Karpas-422 (cell line): ENCODE results near the gene PARVB. TPM values are rescaled to one million over a fixed set of nuclear protein-coding genes. Genes with fewer than 3 reads are reported as not detected.

Experiments
- DNase-seq: peaks from one replicate; pipeline ENCODE4 v3.0.0-alpha.2; 2015
- H2AFZ ChIP-seq: fragments of 200-600 bp; sonication (generic); 2 replicates; pipeline ENCODE4 v1.6.1; 2014; ENCODE audit warnings: antibody characterized with exemption, low read length, mixed read lengths
- H3K27ac ChIP-seq: fragments of 200-600 bp; sonication (generic); 2 replicates; pipeline ENCODE4 v1.5.1; 2014; ENCODE audit warnings: mild to moderate bottlenecking, low read length, moderate library complexity
- H3K27me3 ChIP-seq: fragments of 200-600 bp; sonication (generic); 2 replicates; pipeline ENCODE4 v1.6.1; 2014; ENCODE audit warnings: low read length, mixed read lengths
- H3K36me3 ChIP-seq: fragments of 200-600 bp; sonication (generic); 2 replicates; pipeline ENCODE4 v1.6.1; 2014; ENCODE audit warnings: low read length, mixed read lengths; ENCODE audit not compliant: insufficient read depth
- H3K4me1 ChIP-seq: fragments of 200-600 bp; sonication (generic); 2 replicates; pipeline ENCODE4 v1.6.1; 2014; ENCODE audit warnings: mild to moderate bottlenecking, low read length, mixed read lengths
- H3K4me2 ChIP-seq: fragments of 200-600 bp; sonication (generic); 2 replicates; pipeline ENCODE4 v1.6.1; 2014; ENCODE audit warnings: low read length, low read depth, mild to moderate bottlenecking; ENCODE audit not compliant: poor library complexity, severe bottlenecking
- H3K4me3 ChIP-seq: fragments of 200-600 bp; sonication (generic); 2 replicates; pipeline ENCODE4 v1.5.1; 2014; ENCODE audit warnings: mild to moderate bottlenecking, antibody characterized with exemption, low read length, mixed read lengths
- H3K79me2 ChIP-seq: fragments of 200-600 bp; sonication (generic); 2 replicates; pipeline ENCODE4 v1.6.1; 2014; ENCODE audit warnings: mild to moderate bottlenecking, low read length, mixed read lengths
- H3K9ac ChIP-seq: fragments of 200-600 bp; sonication (generic); 2 replicates; pipeline ENCODE4 v1.6.0; 2014; ENCODE audit warnings: low read length
- H3K9me2 ChIP-seq: fragments of 200-600 bp; sonication (generic), shearing (Covaris generic); replicated peaks from 2 replicates; pipeline ENCODE4 v1.6.0; 2014; ENCODE audit warnings: mild to moderate bottlenecking, low read length, moderate library complexity; ENCODE audit not compliant: insufficient read depth
- H3K9me3 ChIP-seq: fragments of 300-700, 200-600 bp; sonication (generic); 2 replicates; pipeline ENCODE4 v1.6.1; 2014; ENCODE audit warnings: low read length, mixed read lengths
- H4K20me1 ChIP-seq: fragments of 200-600 bp; sonication (generic); 2 replicates; pipeline ENCODE4 v1.6.1; 2014; ENCODE audit warnings: mild to moderate bottlenecking, antibody characterized with exemption, low read length, low read depth; ENCODE audit not compliant: insufficient read depth
- total RNA-seq: library from RNA; depleted of rRNA; stranded (reverse); fragments of >200 nt; shearing (Covaris generic); gene quantifications from 2 replicates; pipeline ENCODE4 v1.2.3, GENCODE V29; 2014; ENCODE audit warnings: low replicate concordance

The PARVB gene
- total RNA-seq, 1 experiment from 2014 or later, result 24.9 TPM

GRCh38 chr22:44130076-44130711 lies 106.1 kb downstream of the PARVB start:
- Histone ChIP-seq H3K4me3 (no peak overlapping the region), H3K9me3 (peaks cover 10% of the 10 kb centered on the region; the same call in 1 of the 2 replicates), H3K9me2 (no peaks in the 10 kb centered on the region), H3K27ac (no peak overlapping the region), H3K4me1 (no peaks in the 10 kb centered on the region), H4K20me1 (no peaks in the 10 kb centered on the region), H3K36me3 (no peaks in the 10 kb centered on the region), H2AFZ (no peak overlapping the region), H3K4me2 (no peak overlapping the region), H3K9ac (no peak overlapping the region), H3K79me2 (no peaks in the 10 kb centered on the region), H3K27me3 (peaks cover 3% of the 10 kb centered on the region; the same call in 1 of the 2 replicates)
- no peak for DNase-seq

- peaks cover 7% of the 10 kb centered on the region; the same call in 1 of the 2 replicates for H3K9me3 ChIP-seq
- no peak overlapping the region for H2AFZ ChIP-seq
- no peak for DNase-seq
- no peak overlapping the region for H3K9ac ChIP-seq
- H3K27ac ChIP-seq, result no peak overlapping the region
- no peak overlapping the region for H3K4me3 ChIP-seq
- H3K79me2 ChIP-seq, result no peaks in the 10 kb centered on the region
- no peaks in the 10 kb centered on the region for H4K20me1 ChIP-seq
- H3K9me2 ChIP-seq, result no peaks in the 10 kb centered on the region
- peaks cover 3% of the 10 kb centered on the region; the same call in 1 of the 2 replicates for H3K27me3 ChIP-seq
- no peaks in the 10 kb centered on the region for H3K4me1 ChIP-seq
- H3K4me2 ChIP-seq, result no peak overlapping the region
- H3K36me3 ChIP-seq, result no peaks in the 10 kb centered on the region
Observed at GRCh38 chr22:44131412-44131811, 107.3 kb downstream of the PARVB start.

- H4K20me1 ChIP-seq, result no peaks in the 10 kb centered on the region
- no peaks in the 10 kb centered on the region for H3K9me2 ChIP-seq
- no peak overlapping the region for H3K4me2 ChIP-seq
- peaks cover 7% of the 10 kb centered on the region for H3K9me3 ChIP-seq
- no peak overlapping the region for H3K27ac ChIP-seq
- H3K9ac ChIP-seq, result no peak overlapping the region
- no peak overlapping the region for H3K4me3 ChIP-seq
- H3K36me3 ChIP-seq, result no peaks in the 10 kb centered on the region; the same call in 1 of the 2 replicates
- no peaks in the 10 kb centered on the region for H3K4me1 ChIP-seq
- DNase-seq, result no peak
- H3K79me2 ChIP-seq, result no peaks in the 10 kb centered on the region
- no peaks in the 10 kb centered on the region for H3K27me3 ChIP-seq
- H2AFZ ChIP-seq, result no peak overlapping the region
Observed at GRCh38 chr22:44131989-44132685, 108.0 kb downstream of the PARVB start.

GRCh38 chr22:44132724-44133123 lies 108.6 kb downstream of the PARVB start:
- no peak for DNase-seq
- no peaks in the 10 kb centered on the region; the same call in 1 of the 2 replicates for H3K36me3 ChIP-seq

GRCh38 chr22:44133161-44133560 lies 109.1 kb downstream of the PARVB start:
- Histone ChIP-seq H3K4me1 (no peaks in the 10 kb centered on the region), H3K4me2 (no peak overlapping the region), H2AFZ (no peak overlapping the region), H4K20me1 (no peaks in the 10 kb centered on the region), H3K9ac (no peak overlapping the region), H3K27ac (no peak overlapping the region), H3K27me3 (no peaks in the 10 kb centered on the region), H3K36me3 (no peaks in the 10 kb centered on the region; the same call in 1 of the 2 replicates), H3K4me3 (no peak overlapping the region), H3K79me2 (no peaks in the 10 kb centered on the region), H3K9me3 (peaks cover 18% of the 10 kb centered on the region), H3K9me2 (no peaks in the 10 kb centered on the region)
- DNase-seq, result no peak

More at GRCh38 chr22:44132724-44133123, 108.6 kb downstream of the PARVB start:
- no peak overlapping the region for H3K9ac ChIP-seq
- no peaks in the 10 kb centered on the region for H3K27me3 ChIP-seq
- H3K27ac ChIP-seq, result no peak overlapping the region
- H3K4me1 ChIP-seq, result no peaks in the 10 kb centered on the region
- no peak overlapping the region for H3K4me3 ChIP-seq
- H4K20me1 ChIP-seq, result no peaks in the 10 kb centered on the region
- no peak overlapping the region for H2AFZ ChIP-seq
- H3K79me2 ChIP-seq, result no peaks in the 10 kb centered on the region
- no peak overlapping the region for H3K4me2 ChIP-seq
- peaks cover 13% of the 10 kb centered on the region for H3K9me3 ChIP-seq
- H3K9me2 ChIP-seq, result no peaks in the 10 kb centered on the region

GRCh38 chr22:44133901-44134571 lies 109.9 kb downstream of the PARVB start:
- Histone ChIP-seq H3K4me1 (no peaks in the 10 kb centered on the region), H3K27ac (no peak overlapping the region), H3K79me2 (no peaks in the 10 kb centered on the region), H2AFZ (no peak overlapping the region), H3K9me2 (no peaks in the 10 kb centered on the region), H3K9me3 (peaks cover 18% of the 10 kb centered on the region), H3K27me3 (no peaks in the 10 kb centered on the region), H3K36me3 (no peaks in the 10 kb centered on the region; the same call in 1 of the 2 replicates), H3K9ac (no peak overlapping the region), H3K4me3 (no peak overlapping the region), H4K20me1 (no peaks in the 10 kb centered on the region), H3K4me2 (no peak overlapping the region)
- DNase-seq, result no peak

GRCh38 chr22:44136112-44136511 lies 112.0 kb downstream of the PARVB start:
- Histone ChIP-seq H3K9me3 (peaks cover 18% of the 10 kb centered on the region), H3K27me3 (no peaks in the 10 kb centered on the region), H3K9ac (no peak overlapping the region), H4K20me1 (no peaks in the 10 kb centered on the region), H3K79me2 (no peaks in the 10 kb centered on the region), H3K4me3 (no peak overlapping the region), H3K9me2 (no peaks in the 10 kb centered on the region), H3K27ac (no peak overlapping the region), H3K4me2 (no peak overlapping the region), H3K4me1 (no peaks in the 10 kb centered on the region), H3K36me3 (no peaks in the 10 kb centered on the region; the same call in 1 of the 2 replicates), H2AFZ (no peak overlapping the region)
- no peak for DNase-seq

- DNase-seq, result no peak
- Histone ChIP-seq H3K27ac (no peak overlapping the region), H3K9me3 (peaks cover 18% of the 10 kb centered on the region), H3K4me3 (no peak overlapping the region), H3K27me3 (no peaks in the 10 kb centered on the region), H3K4me2 (no peak overlapping the region), H3K4me1 (no peaks in the 10 kb centered on the region), H3K9ac (no peak overlapping the region), H2AFZ (no peak overlapping the region), H4K20me1 (no peaks in the 10 kb centered on the region), H3K79me2 (no peaks in the 10 kb centered on the region), H3K9me2 (no peaks in the 10 kb centered on the region), H3K36me3 (no peaks in the 10 kb centered on the region; the same call in 1 of the 2 replicates)
Observed at GRCh38 chr22:44136786-44137185, 112.7 kb downstream of the PARVB start.
